Stimulated activated effector memory CD8-positive, alpha-beta T cell treated with anti-CD3 and anti-CD28 coated beads, Interleukin-12 subunit alpha, Interleukin-12 subunit beta, amount 100 ng/mL, for 72 hours (primary cell): ENCODE data around the gene ROR2.
"Not testable (repeated sequence)": the region's sequence is repeated elsewhere in the genome, so short reads cannot be mapped to it uniquely, and the experiment has no call there.

Experiments
- ATAC-seq: fragments of 150-1000 bp; cut with Tn5 transposase; 2 replicates; pipeline ENCODE4 v1.10.0; 2021
- DNase-seq, 2 donors: peaks; one replicate each; pipeline ENCODE4 v3.0.0; 2021 to 2022; ENCODE audit warnings: low spot score in 2 of 2
- H3K27ac Mint-ChIP-seq: one replicate; pipeline ENCODE4 v1.8.0; 2022; ENCODE audit warnings: mild to moderate bottlenecking, mixed read lengths
- H3K36me3 Mint-ChIP-seq: one replicate; pipeline ENCODE4 v1.8.0; 2022; ENCODE audit warnings: mild to moderate bottlenecking, mixed read lengths
- H3K4me1 Mint-ChIP-seq: one replicate; pipeline ENCODE4 v1.8.0; 2022; ENCODE audit warnings: mixed read lengths
- H3K4me3 Mint-ChIP-seq: one replicate; pipeline ENCODE4 v1.8.0; 2022; ENCODE audit warnings: mild to moderate bottlenecking, mixed read lengths
- H3K9me3 Mint-ChIP-seq: one replicate; pipeline ENCODE4 v1.8.0; 2022; ENCODE audit warnings: mixed read lengths

ROR2 gene

GRCh38 chr9:91533382-91533781, 416.6 kb downstream of the ROR2 start:
- no peak overlapping the region for H3K27ac Mint-ChIP-seq
- DNase-seq = no peak
- no peak for ATAC-seq
- H3K4me3 Mint-ChIP-seq = no peak overlapping the region
- H3K9me3 Mint-ChIP-seq = no peaks in the 10 kb centered on the region
- H3K36me3 Mint-ChIP-seq = no peaks in the 10 kb centered on the region
- no peaks in the 10 kb centered on the region for H3K4me1 Mint-ChIP-seq

GRCh38 chr9:91532325-91532724, 417.7 kb downstream of the ROR2 start:
- DNase-seq (no peak), ATAC-seq (no peak)
- Mint-ChIP-seq H3K4me1 (no peaks in the 10 kb centered on the region), H3K36me3 (no peaks in the 10 kb centered on the region), H3K9me3 (no peaks in the 10 kb centered on the region), H3K27ac (no peak overlapping the region), H3K4me3 (no peak overlapping the region)

- no peak for ATAC-seq
- Mint-ChIP-seq H3K27ac (no peak overlapping the region), H3K9me3 (no peaks in the 10 kb centered on the region), H3K36me3 (no peaks in the 10 kb centered on the region), H3K4me3 (no peak overlapping the region), H3K4me1 (no peaks in the 10 kb centered on the region)
- DNase-seq = no peak
These were observed 419.2 kb downstream of the ROR2 start for GRCh38 chr9:91530829-91531228.

- ATAC-seq (no peak), DNase-seq (no peak)
- Mint-ChIP-seq H3K4me1 (no peaks in the 10 kb centered on the region), H3K4me3 (no peak overlapping the region), H3K36me3 (no peaks in the 10 kb centered on the region), H3K9me3 (no peaks in the 10 kb centered on the region), H3K27ac (no peak overlapping the region)
These were observed 427.5 kb downstream of the ROR2 start for GRCh38 chr9:91522481-91522880.

GRCh38 chr9:91519520-91520277, 430.3 kb downstream of the ROR2 start:
- H3K27ac Mint-ChIP-seq = no peak overlapping the region
- H3K36me3 Mint-ChIP-seq = no peaks in the 10 kb centered on the region
- ATAC-seq (no peak), DNase-seq (no peak)
- H3K9me3 Mint-ChIP-seq = no peaks in the 10 kb centered on the region
- H3K4me3 Mint-ChIP-seq = no peak overlapping the region
- peaks cover 9% of the 10 kb centered on the region for H3K4me1 Mint-ChIP-seq

- no peak overlapping the region for H3K4me3 Mint-ChIP-seq
- H3K36me3 Mint-ChIP-seq = no peaks in the 10 kb centered on the region
- H3K27ac Mint-ChIP-seq = no peak overlapping the region
- DNase-seq (no peak), ATAC-seq (no peak)
- H3K9me3 Mint-ChIP-seq = no peaks in the 10 kb centered on the region
- H3K4me1 Mint-ChIP-seq = peaks cover 9% of the 10 kb centered on the region
These were observed 431.6 kb downstream of the ROR2 start for GRCh38 chr9:91518462-91518861.

GRCh38 chr9:91517801-91518200, 432.2 kb downstream of the ROR2 start:
- no peak overlapping the region for H3K27ac Mint-ChIP-seq
- H3K36me3 Mint-ChIP-seq = no peaks in the 10 kb centered on the region
- ATAC-seq (no peak), DNase-seq (no peak)
- H3K4me1 Mint-ChIP-seq = peaks cover 9% of the 10 kb centered on the region
- no peak overlapping the region for H3K4me3 Mint-ChIP-seq
- no peaks in the 10 kb centered on the region for H3K9me3 Mint-ChIP-seq

GRCh38 chr9:91517332-91517731, 432.7 kb downstream of the ROR2 start:
- not testable (repeated sequence) for H3K4me3 Mint-ChIP-seq, ATAC-seq, H3K36me3 Mint-ChIP-seq, H3K9me3 Mint-ChIP-seq, DNase-seq, H3K4me1 Mint-ChIP-seq, H3K27ac Mint-ChIP-seq

GRCh38 chr9:91516777-91517176, 433.3 kb downstream of the ROR2 start:
- H3K36me3 Mint-ChIP-seq = no peaks in the 10 kb centered on the region
- H3K9me3 Mint-ChIP-seq = peaks cover 3% of the 10 kb centered on the region
- peaks cover 9% of the 10 kb centered on the region for H3K4me1 Mint-ChIP-seq
- H3K27ac Mint-ChIP-seq = no peak overlapping the region
- ATAC-seq = no peak
- DNase-seq = no peak
- H3K4me3 Mint-ChIP-seq = no peak overlapping the region

- H3K9me3 Mint-ChIP-seq = peaks cover 6% of the 10 kb centered on the region
- ATAC-seq = no peak
- H3K4me3 Mint-ChIP-seq = peak overlapping the region; percentile 29
- no peak overlapping the region for H3K27ac Mint-ChIP-seq
- H3K36me3 Mint-ChIP-seq = no peaks in the 10 kb centered on the region
- DNase-seq = no peak
- H3K4me1 Mint-ChIP-seq = peaks cover 9% of the 10 kb centered on the region
These were observed 433.9 kb downstream of the ROR2 start for GRCh38 chr9:91516081-91516480.

GRCh38 chr9:91515074-91515687, 434.8 kb downstream of the ROR2 start:
- Mint-ChIP-seq H3K36me3 (no peaks in the 10 kb centered on the region), H3K4me1 (peaks cover 9% of the 10 kb centered on the region), H3K27ac (peak overlapping the region; percentile 33), H3K9me3 (peaks cover 6% of the 10 kb centered on the region), H3K4me3 (peak overlapping the region; percentile 29)
- ATAC-seq = peak; percentile 97
- peak; percentile 26 to 73 for DNase-seq
